Keratinocyte (primary cell): Measurements from ENCODE around the gene ETV4. TPM values are rescaled to one million over a fixed set of nuclear protein-coding genes. Genes with fewer than 3 reads are reported as not detected.

ENCODE experiments used
- DNase-seq: peaks from one replicate; pipeline ENCODE4 v3.0.0-alpha.2; 2011; ENCODE audit warnings: low read depth, missing footprints, low spot score
- FAIRE-seq: peaks from 2 replicates; lab custom pipeline; 2011; peaks lifted over from hg19 to GRCh38; lab: Jason Lieb, UNC
- H2AFZ ChIP-seq: 2 replicates; pipeline ENCODE4 v1.6.0; 2012; ENCODE audit warnings: low read length, control low read depth, inconsistent platforms; ENCODE audit not compliant: control insufficient read depth
- H3K27ac ChIP-seq: 2 replicates; pipeline ENCODE4 v1.5.1; 2011; ENCODE audit warnings: low read length; ENCODE audit not compliant: control insufficient read depth, insufficient read depth
- H3K27me3 ChIP-seq: 3 replicates; pipeline ENCODE4 v1.6.0; 2011; ENCODE audit warnings: low read length; ENCODE audit not compliant: control insufficient read depth, insufficient read depth; ENCODE audit errors: extremely low read depth
- H3K36me3 ChIP-seq, 2 experiments: 2 replicates in 1 of 2; 3 replicates in 1 of 2; pipeline ENCODE4 v1.5.1; 2011; ENCODE audit warnings: low read length in 2 of 2, mild to moderate bottlenecking in 1 of 2; ENCODE audit not compliant: control insufficient read depth in 2 of 2, insufficient read depth in 2 of 2; ENCODE audit errors: extremely low read depth in 1 of 2
- H3K4me1 ChIP-seq: 3 replicates; pipeline ENCODE4 v1.5.1; 2011; ENCODE audit warnings: low read length; ENCODE audit not compliant: control insufficient read depth, insufficient read depth; ENCODE audit errors: extremely low read depth
- H3K4me2 ChIP-seq: 3 replicates; pipeline ENCODE4 v1.6.0; 2011; ENCODE audit warnings: low read depth, low read length; ENCODE audit not compliant: control insufficient read depth, insufficient read depth; ENCODE audit errors: extremely low read depth
- H3K4me3 ChIP-seq, 3 experiments: fragments of 200-600 bp in 1 of 3; sonication (generic) in 1 of 3; 2 replicates in 2 of 3; 3 replicates in 1 of 3; pipeline ENCODE4 v1.5.1; 2011 to 2016; ENCODE audit warnings: low read length in 3 of 3, mild to moderate bottlenecking in 3 of 3, control low read depth in 2 of 3, inconsistent platforms in 1 of 3, low read depth in 1 of 3, mixed read lengths in 1 of 3, mixed run types in 1 of 3, moderate library complexity in 1 of 3; ENCODE audit not compliant: control insufficient read depth in 2 of 3, insufficient read depth in 2 of 3; ENCODE audit errors: extremely low read depth in 1 of 3
- H3K79me2 ChIP-seq: 2 replicates; pipeline ENCODE4 v1.6.0; 2012; ENCODE audit warnings: low read length; ENCODE audit not compliant: control insufficient read depth, insufficient read depth
- H3K9ac ChIP-seq: 3 replicates; pipeline ENCODE4 v1.6.0; 2011; ENCODE audit warnings: low read length; ENCODE audit not compliant: control insufficient read depth, insufficient read depth; ENCODE audit errors: extremely low read depth
- H3K9me1 ChIP-seq: 3 replicates; pipeline ENCODE4 v1.6.0; 2011; ENCODE audit warnings: low read length; ENCODE audit not compliant: control insufficient read depth, insufficient read depth; ENCODE audit errors: extremely low read depth
- H3K9me3 ChIP-seq: 2 replicates; pipeline ENCODE4 v1.5.1; 2012; ENCODE audit warnings: low read depth, low read length; ENCODE audit not compliant: control insufficient read depth
- H4K20me1 ChIP-seq: 3 replicates; pipeline ENCODE4 v1.6.0; 2011; ENCODE audit warnings: low read length; ENCODE audit not compliant: control insufficient read depth, insufficient read depth; ENCODE audit errors: extremely low read depth
- EZH2 ChIP-seq: IDR thresholded peaks from one replicate; pipeline ENCODE4 v1.6.1; 2012; ENCODE audit warnings: inconsistent platforms, mild to moderate bottlenecking, low read length, moderate library complexity
- dilution Hi-C: fragments of 300-500 bp; cut with MboI; formaldehyde crosslinking; loops from one replicate; pipeline ENCODE4 v1.7.0; 2020; ENCODE audit warnings: low sequenced_read_pairs; ENCODE audit not compliant: extremely low pct_ligation_motif_present
- polyA plus RNA-seq, 5 experiments: library from polyadenylated mRNA; depleted of rRNA in 3 of 5; stranded (reverse) in 3 of 5; stranded (forward) in 1 of 5; unstranded in 1 of 5; fragments of >200 nt; gene quantifications; 1 replicate in 1 of 5; 2 replicates in 3 of 5; 3 replicates in 1 of 5; pipeline versions ENCODE4 v1.2.1 to v1.2.3, GENCODE V29; 2011 to 2012; ENCODE audit warnings: missing spikeins in 2 of 5, low read depth in 1 of 5, low replicate concordance in 1 of 5
- TF ChIP-seq, protein P1 (sequence below), 3 experiments: IDR thresholded peaks in 1 of 3; conservative IDR thresholded peaks in 1 of 3; optimal IDR thresholded peaks in 1 of 3; 2 replicates in 2 of 3; 3 replicates in 1 of 3; pipeline versions ENCODE3 to v1.5.1; 2011; ENCODE audit warnings: low read length in 3 of 3, mild to moderate bottlenecking in 3 of 3, moderate library complexity in 2 of 3, control low read depth in 1 of 3, inconsistent platforms in 1 of 3; ENCODE audit not compliant: insufficient read depth in 2 of 3; ENCODE audit errors: extremely low read depth in 1 of 3

The ETV4 gene
- polyA plus RNA-seq, 1 donor (not counting 4 experiments of a cell fraction or from before 2014, with no cell fraction given): 33.6 TPM

DNA sequence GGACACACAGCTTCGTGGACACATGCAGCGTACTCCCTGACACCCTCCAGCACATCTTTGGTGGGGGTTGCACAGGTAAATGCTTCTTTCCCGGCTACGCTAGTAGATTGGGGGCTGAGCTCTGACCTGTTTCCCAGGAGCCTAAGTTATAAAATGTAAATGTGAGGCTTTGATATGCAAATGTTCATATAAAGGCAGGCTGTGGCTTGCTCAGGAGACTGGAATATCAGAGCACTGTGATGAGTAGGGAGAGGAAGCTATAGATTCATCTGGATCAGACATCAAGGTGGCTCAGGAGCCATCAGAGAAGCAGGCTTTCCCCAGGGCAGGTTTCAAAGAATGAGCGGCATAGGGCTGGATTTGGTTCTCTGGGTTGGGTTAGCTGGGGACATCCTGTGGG lies 3.4 kb upstream of the ETV4 start:
- Histone ChIP-seq H3K79me2 (peaks cover 2% of the 10 kb centered on the region), H3K4me1 (peaks cover 34% of the 10 kb centered on the region), H3K4me2 (peak overlapping the region; percentile 84), H3K9ac (peak overlapping the region; percentile 86), H3K27me3 (no peaks in the 10 kb centered on the region), H3K27ac (peak overlapping the region; percentile 92), H3K9me1 (no peaks in the 10 kb centered on the region), H3K4me3 (peak overlapping the region; percentile 6 to 60 (median 56)), H2AFZ (peak overlapping the region; percentile 86), H4K20me1 (no peaks in the 10 kb centered on the region), H3K9me3 (no peaks in the 10 kb centered on the region), H3K36me3 (no peaks in the 10 kb centered on the region)
- no peak for DNase-seq
- no peak for FAIRE-seq
- TF ChIP-seq EZH2: no peak
- TF ChIP-seq, protein P1, sequence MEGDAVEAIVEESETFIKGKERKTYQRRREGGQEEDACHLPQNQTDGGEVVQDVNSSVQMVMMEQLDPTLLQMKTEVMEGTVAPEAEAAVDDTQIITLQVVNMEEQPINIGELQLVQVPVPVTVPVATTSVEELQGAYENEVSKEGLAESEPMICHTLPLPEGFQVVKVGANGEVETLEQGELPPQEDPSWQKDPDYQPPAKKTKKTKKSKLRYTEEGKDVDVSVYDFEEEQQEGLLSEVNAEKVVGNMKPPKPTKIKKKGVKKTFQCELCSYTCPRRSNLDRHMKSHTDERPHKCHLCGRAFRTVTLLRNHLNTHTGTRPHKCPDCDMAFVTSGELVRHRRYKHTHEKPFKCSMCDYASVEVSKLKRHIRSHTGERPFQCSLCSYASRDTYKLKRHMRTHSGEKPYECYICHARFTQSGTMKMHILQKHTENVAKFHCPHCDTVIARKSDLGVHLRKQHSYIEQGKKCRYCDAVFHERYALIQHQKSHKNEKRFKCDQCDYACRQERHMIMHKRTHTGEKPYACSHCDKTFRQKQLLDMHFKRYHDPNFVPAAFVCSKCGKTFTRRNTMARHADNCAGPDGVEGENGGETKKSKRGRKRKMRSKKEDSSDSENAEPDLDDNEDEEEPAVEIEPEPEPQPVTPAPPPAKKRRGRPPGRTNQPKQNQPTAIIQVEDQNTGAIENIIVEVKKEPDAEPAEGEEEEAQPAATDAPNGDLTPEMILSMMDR (optimal IDR thresholded peaks at IDR 0.05 in 1 of 3, IDR thresholded peaks at IDR 0.05 in 1 of 3, conservative IDR thresholded peaks at IDR 0.05 in 1 of 3; ENCODE audit: extremely low read depth in 1 of 3, insufficient read depth in 2 of 3, low read length in 3 of 3): no peak
- dilution Hi-C loops: no loop called here

DNA sequence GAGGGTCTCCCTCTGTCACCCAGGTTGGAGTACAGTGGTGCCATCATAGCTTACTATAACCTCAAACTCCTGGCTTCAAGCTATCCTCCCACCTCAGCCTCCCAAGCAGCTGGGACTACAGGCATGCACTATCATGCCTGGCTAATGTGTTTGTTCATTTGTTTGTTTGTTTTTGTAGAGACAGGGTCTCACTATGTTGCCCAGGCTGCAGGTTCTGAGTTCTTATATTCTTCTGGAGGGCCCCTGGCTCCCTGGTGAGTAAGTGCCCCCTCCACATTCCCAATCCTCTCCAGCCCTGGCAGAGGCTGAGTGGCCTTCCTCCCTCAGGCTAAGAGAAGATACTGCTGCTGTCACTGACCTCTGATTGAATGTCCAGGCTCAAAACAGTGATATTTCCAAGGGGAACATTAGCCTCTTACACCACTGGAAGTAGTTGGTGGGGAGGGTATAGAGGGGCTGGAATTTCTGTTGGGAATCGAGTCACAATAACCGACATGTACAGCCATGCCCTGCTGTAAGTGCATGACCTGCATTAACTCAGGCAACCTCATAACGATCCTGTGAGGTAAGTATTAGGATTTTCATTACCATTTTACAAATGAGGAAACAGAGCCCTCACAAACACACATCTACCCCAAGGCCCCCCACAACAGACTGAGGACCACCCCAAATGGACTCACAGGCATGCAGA lies 2.7 kb upstream of the ETV4 start:
- DNase-seq: no peak

More for the DNA sequence above, 2.7 kb upstream of the ETV4 start:
- FAIRE-seq: peak; percentile 99
- Histone ChIP-seq H2AFZ (peak overlapping the region; percentile 86), H3K9ac (peak overlapping the region; percentile 86), H3K27me3 (no peaks in the 10 kb centered on the region), H3K4me1 (peaks cover 41% of the 10 kb centered on the region), H3K4me3 (peak overlapping the region; percentile 6 to 60 (median 56)), H3K4me2 (peak overlapping the region; percentile 84), H3K9me3 (no peaks in the 10 kb centered on the region), H4K20me1 (no peaks in the 10 kb centered on the region), H3K79me2 (peaks cover 8% of the 10 kb centered on the region), H3K27ac (peak overlapping the region; percentile 92), H3K9me1 (no peaks in the 10 kb centered on the region), H3K36me3 (no peaks in the 10 kb centered on the region)
- no peak for TF ChIP-seq EZH2
- TF ChIP-seq, protein P1 (optimal IDR thresholded peaks at IDR 0.05 in 1 of 3, IDR thresholded peaks at IDR 0.05 in 1 of 3, conservative IDR thresholded peaks at IDR 0.05 in 1 of 3; ENCODE audit: extremely low read depth in 1 of 3, insufficient read depth in 2 of 3, low read length in 3 of 3): no peak
- dilution Hi-C loops: no loop called here
